ENCODE results near the gene ATXN3. TPM values are rescaled to one million over a fixed set of nuclear protein-coding genes. Genes with fewer than 3 reads are reported as not detected.
A peak's percentile ranks its signal among the peaks of the same experiment; 100 is the strongest.

Gene ATXN3
- polyA plus RNA-seq, 2 of the 4 experiments (the other 2 are of a cell fraction), result 23.8 to 41.8 TPM

GRCh38 chr14:92039719-92040430 lies 66.5 kb downstream of the ATXN3 start, which contains the start of gene TRIP11 (continued):
- TF ChIP-seq CTCF (IDR thresholded peaks at IDR 0.05), result no peak
- no peak for TF ChIP-seq HES2 (IDR thresholded peaks at IDR 0.05)
- TF ChIP-seq USF2 (IDR thresholded peaks at IDR 0.05), result no peak
- peak; percentile 41; the same call in 1 of the 2 replicates for TF ChIP-seq KDM1A (IDR thresholded peaks at IDR 0.05; ENCODE audit: low read depth)
- no peak for TF ChIP-seq CBX2 (IDR thresholded peaks at IDR 0.05; ENCODE audit: borderline replicate concordance, low read depth)
- TF ChIP-seq FOSB (CRISPR knock-in tag; IDR thresholded peaks at IDR 0.05), result no peak
- TF ChIP-seq MAFK (IDR thresholded peaks at IDR 0.05; ENCODE audit: partially characterized antibody), result no peak
- TF ChIP-seq RCOR1 (IDR thresholded peaks at IDR 0.05; ENCODE audit: low read depth, low read length), result no peak
- no peak for TF ChIP-seq HMGXB4 (CRISPR knock-in tag; IDR thresholded peaks at IDR 0.05; ENCODE audit: borderline replicate concordance)
- peak; percentile 33; the same call in 1 of the 2 replicates for TF ChIP-seq REST (IDR thresholded peaks at IDR 0.05)
- no peak for TF ChIP-seq FOXS1 (CRISPR knock-in tag; IDR thresholded peaks at IDR 0.05)
- TF ChIP-seq BCL3 (IDR thresholded peaks at IDR 0.05), result peak; percentile 85; the same call in 2 of the 3 replicates
- no peak for TF ChIP-seq EHF (CRISPR knock-in tag; IDR thresholded peaks at IDR 0.05)
- no peak for TF ChIP-seq FOSL2 (IDR thresholded peaks at IDR 0.05)
- TF ChIP-seq FOSL2 (CRISPR knock-in tag; IDR thresholded peaks at IDR 0.05), result no peak
- no peak for TF ChIP-seq HDAC2 (IDR thresholded peaks at IDR 0.05)
- TF ChIP-seq PHF8 (IDR thresholded peaks at IDR 0.05; ENCODE audit: borderline replicate concordance, low read depth), result peak; percentile 96
- no peak for TF ChIP-seq ESRRA (IDR thresholded peaks at IDR 0.05; ENCODE audit: borderline replicate concordance, low read length)
- peak; percentile 98 for TF ChIP-seq POLR2A (IDR thresholded peaks at IDR 0.05; ENCODE audit: low read length)
- no peak for TF ChIP-seq SMC3 (IDR thresholded peaks at IDR 0.05)
- TF ChIP-seq CHD2 (IDR thresholded peaks at IDR 0.05; ENCODE audit: low read length, partially characterized antibody), result no peak
- TF ChIP-seq JUNB (IDR thresholded peaks at IDR 0.05), result no peak
- no peak for TF ChIP-seq CHD4 (IDR thresholded peaks at IDR 0.05; ENCODE audit: borderline replicate concordance)
- no peak for TF ChIP-seq PBX3 (IDR thresholded peaks at IDR 0.05)
- no peak for TF ChIP-seq NR3C1 (IDR thresholded peaks at IDR 0.05)
- TF ChIP-seq TP53 (CRISPR knock-in tag; IDR thresholded peaks at IDR 0.05), result no peak
- TF ChIP-seq ZSCAN20 (CRISPR knock-in tag; IDR thresholded peaks at IDR 0.05), result no peak
- no peak for TF ChIP-seq HEYL (CRISPR knock-in tag; IDR thresholded peaks at IDR 0.05)
- TF ChIP-seq BHLHE40 (IDR thresholded peaks at IDR 0.05; ENCODE audit: low read depth, low read length), result no peak
- TF ChIP-seq ZNF302 (CRISPR knock-in tag; IDR thresholded peaks at IDR 0.05), result no peak
- TF ChIP-seq HOXB13 (CRISPR knock-in tag; IDR thresholded peaks at IDR 0.05; ENCODE audit: low read depth), result no peak
- peak; percentile 55 for TF ChIP-seq E2F6 (IDR thresholded peaks at IDR 0.05; ENCODE audit: borderline replicate concordance, low read depth)
- TF ChIP-seq HOXA7 (CRISPR knock-in tag; IDR thresholded peaks at IDR 0.05), result no peak

All from A549 (cell line).